ENCODE data around the gene LIN7A. TPM values are rescaled to one million over a fixed set of nuclear protein-coding genes. Genes with fewer than 3 reads are reported as not detected.

Gene LIN7A
- total and polyA plus RNA-seq, 2 experiments from 2014 or later: 3.0 to 10.3 TPM

DNA sequence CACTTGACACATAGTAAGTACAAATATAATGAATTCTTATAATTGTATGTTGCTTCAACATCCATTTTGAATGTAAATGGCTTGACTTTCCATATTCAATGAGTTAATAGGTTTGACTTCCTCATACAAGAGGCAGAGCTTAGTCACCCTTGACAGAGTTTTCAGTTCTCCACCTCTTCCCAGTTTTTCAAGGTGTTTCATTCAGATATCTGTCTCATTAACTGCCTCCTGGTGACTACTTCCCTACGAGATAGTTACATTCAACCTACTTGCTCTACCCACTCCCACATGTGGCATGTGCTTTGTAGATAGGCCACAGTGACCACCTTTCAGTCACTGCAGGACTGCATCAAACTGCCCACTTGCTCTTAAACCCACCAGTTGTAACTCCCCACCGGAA lies 161.0 kb downstream of the LIN7A start:
- H3K27me3 ChIP-seq: no peaks in the 10 kb centered on the region
- no peak overlapping the region for H3K27ac ChIP-seq
- TF ChIP-seq, protein P1, sequence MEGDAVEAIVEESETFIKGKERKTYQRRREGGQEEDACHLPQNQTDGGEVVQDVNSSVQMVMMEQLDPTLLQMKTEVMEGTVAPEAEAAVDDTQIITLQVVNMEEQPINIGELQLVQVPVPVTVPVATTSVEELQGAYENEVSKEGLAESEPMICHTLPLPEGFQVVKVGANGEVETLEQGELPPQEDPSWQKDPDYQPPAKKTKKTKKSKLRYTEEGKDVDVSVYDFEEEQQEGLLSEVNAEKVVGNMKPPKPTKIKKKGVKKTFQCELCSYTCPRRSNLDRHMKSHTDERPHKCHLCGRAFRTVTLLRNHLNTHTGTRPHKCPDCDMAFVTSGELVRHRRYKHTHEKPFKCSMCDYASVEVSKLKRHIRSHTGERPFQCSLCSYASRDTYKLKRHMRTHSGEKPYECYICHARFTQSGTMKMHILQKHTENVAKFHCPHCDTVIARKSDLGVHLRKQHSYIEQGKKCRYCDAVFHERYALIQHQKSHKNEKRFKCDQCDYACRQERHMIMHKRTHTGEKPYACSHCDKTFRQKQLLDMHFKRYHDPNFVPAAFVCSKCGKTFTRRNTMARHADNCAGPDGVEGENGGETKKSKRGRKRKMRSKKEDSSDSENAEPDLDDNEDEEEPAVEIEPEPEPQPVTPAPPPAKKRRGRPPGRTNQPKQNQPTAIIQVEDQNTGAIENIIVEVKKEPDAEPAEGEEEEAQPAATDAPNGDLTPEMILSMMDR (IDR thresholded peaks at IDR 0.05; ENCODE audit: low read depth, low read length): no peak
- H3K36me3 ChIP-seq: no peaks in the 10 kb centered on the region
- H3K4me1 ChIP-seq (ENCODE audit: low read depth): no peaks in the 10 kb centered on the region
- DNase-seq (ENCODE audit: low read depth in 1 of 2, low spot score in 1 of 2): no peak
- no peaks in the 10 kb centered on the region for H3K9me3 ChIP-seq (ENCODE audit: low read depth)
- no peak overlapping the region for H3K4me3 ChIP-seq

- Histone ChIP-seq H3K4me1 (ENCODE audit: low read depth) (no peaks in the 10 kb centered on the region), H3K27ac (no peak overlapping the region), H3K4me3 (no peak overlapping the region), H3K9me3 (ENCODE audit: low read depth) (no peaks in the 10 kb centered on the region), H3K36me3 (no peaks in the 10 kb centered on the region), H3K27me3 (no peaks in the 10 kb centered on the region)
- DNase-seq (ENCODE audit: low read depth in 1 of 2, low spot score in 1 of 2): no peak
- TF ChIP-seq, protein P1 (IDR thresholded peaks at IDR 0.05; ENCODE audit: low read depth, low read length): no peak
These were observed 166.8 kb downstream of the LIN7A start for GRCh38 chr12:80770958-80771357.

DNA sequence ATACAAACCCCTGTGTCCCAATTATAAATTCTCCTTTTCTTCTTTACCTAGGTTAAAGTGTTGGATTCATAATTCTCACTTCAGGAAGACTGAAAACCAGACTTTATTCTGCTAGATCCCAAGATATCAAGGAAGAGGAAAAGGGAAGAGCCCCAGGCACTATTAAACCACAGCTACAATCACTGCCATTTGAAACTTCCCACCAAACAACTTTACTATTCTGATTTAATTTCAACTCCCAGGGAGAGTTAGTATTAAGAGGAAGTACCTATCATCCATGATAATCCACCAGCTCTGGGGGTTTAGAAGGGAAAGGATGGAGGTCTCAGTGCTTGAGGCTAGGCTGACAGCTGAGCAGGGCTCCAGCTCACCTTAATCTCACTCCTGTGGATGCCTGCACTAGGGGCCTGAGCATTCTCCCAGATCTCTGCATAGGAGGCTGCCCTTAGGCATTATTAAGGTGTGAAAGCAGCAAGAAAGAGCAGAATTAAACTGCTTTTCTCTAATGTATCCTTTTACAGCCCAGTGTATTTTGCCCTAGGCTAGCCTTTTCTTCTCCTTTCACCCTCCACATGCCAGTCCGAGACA lies 168.1 kb downstream of the LIN7A start:
- no peak for DNase-seq (ENCODE audit: low read depth in 1 of 2, low spot score in 1 of 2)
- TF ChIP-seq, protein P1 (IDR thresholded peaks at IDR 0.05; ENCODE audit: low read depth, low read length): no peak
- no peaks in the 10 kb centered on the region for H3K4me1 ChIP-seq (ENCODE audit: low read depth)
- H3K27ac ChIP-seq: no peak overlapping the region
- H3K36me3 ChIP-seq: no peaks in the 10 kb centered on the region
- no peak overlapping the region for H3K4me3 ChIP-seq
- no peaks in the 10 kb centered on the region for H3K9me3 ChIP-seq (ENCODE audit: low read depth)
- no peaks in the 10 kb centered on the region for H3K27me3 ChIP-seq

DNA sequence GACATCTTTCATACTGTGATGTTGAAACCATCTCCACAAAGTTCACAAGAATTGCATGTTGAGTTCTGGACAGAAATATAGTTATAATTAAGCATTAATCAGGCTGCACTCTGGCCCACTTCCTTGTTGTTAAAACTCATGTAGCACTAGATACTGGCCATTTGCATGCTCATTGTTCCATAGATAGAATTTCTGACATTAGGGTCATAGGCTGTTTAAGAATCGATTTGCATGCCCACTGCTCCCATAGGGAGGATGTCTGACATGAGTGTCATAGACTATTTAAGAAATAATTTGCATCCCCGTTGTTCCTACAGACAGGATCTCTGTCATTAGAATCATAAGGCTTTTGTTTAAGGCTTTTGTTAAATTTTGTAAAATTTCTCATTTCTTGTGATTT lies 170.8 kb downstream of the LIN7A start:
- Histone ChIP-seq H3K4me3 (no peak overlapping the region), H3K9me3 (ENCODE audit: low read depth) (no peaks in the 10 kb centered on the region), H3K4me1 (ENCODE audit: low read depth) (no peaks in the 10 kb centered on the region), H3K27ac (no peak overlapping the region), H3K36me3 (no peaks in the 10 kb centered on the region), H3K27me3 (no peaks in the 10 kb centered on the region)
- no peak for DNase-seq (ENCODE audit: low read depth in 1 of 2, low spot score in 1 of 2)
- TF ChIP-seq, protein P1 (IDR thresholded peaks at IDR 0.05; ENCODE audit: low read depth, low read length): no peak

DNA sequence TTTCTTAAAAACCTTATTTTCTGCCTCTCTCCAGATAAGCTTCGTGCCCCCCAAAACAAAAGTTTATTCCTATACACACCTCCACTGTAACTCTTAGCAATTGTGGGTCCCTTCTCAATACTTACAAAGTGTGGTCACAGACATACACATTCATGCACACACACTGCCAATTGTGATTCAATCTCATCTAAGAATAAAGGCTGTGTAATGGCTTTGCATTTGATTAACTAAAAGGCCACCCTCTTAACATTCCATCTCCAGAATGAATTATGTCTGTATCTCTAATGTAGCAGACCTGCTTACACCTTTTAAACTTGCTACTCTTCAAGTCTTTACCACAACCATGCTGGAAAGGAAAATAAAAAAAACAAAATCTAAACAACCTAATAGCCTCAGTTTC lies 171.5 kb downstream of the LIN7A start:
- Histone ChIP-seq H3K9me3 (ENCODE audit: low read depth) (no peaks in the 10 kb centered on the region), H3K4me1 (ENCODE audit: low read depth) (no peaks in the 10 kb centered on the region), H3K27ac (no peak overlapping the region), H3K36me3 (no peaks in the 10 kb centered on the region), H3K27me3 (no peaks in the 10 kb centered on the region), H3K4me3 (no peak overlapping the region)
- no peak for DNase-seq (ENCODE audit: low read depth in 1 of 2, low spot score in 1 of 2)
- TF ChIP-seq, protein P1 (IDR thresholded peaks at IDR 0.05; ENCODE audit: low read depth, low read length): no peak

Measured in cardiac muscle cell (in vitro differentiated cells and primary cell).